ENCODE data around the gene NEURL2.

DNA sequence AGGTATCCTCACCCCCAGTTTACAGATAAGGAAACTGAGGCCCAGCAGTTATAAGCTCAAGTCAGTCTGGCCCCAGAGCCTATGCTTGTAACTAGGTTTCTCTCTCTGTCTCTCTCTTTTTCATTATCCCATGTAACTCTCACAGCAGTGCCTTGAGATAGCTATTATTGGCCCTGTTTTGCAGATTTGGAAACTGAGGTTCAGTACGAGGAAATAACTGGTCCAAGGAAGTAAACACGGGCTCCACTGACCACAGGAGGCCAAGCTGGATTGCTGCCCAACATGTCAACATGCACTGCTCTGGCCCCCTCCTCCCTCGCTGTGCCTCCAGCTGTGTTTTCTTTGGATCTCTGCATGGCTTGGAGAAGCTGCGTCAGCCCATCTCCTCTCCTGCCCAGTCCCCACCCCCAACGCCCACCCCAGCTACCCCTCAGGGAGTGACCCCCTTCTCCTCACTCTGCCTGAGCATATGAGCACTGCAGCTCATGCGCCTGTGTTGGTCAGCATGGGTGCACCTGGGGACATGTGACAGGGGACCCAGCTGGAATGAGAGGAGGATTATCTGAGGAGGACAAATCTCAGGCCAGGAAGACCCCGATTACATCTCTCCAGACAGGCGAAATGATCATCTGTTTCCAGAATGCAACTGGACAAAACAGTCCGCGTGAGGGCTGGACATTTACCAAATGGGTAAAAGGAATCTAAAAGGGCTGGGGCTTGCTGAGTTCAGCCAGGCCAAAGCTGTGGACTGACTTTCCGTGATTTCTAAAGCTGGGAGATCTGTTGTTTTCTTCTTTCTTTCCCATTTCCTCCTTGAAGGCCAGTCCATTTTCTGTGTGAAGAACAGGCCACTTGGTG is 28.8 kb upstream of the NEURL2 start:
- TF ChIP-seq, protein P1, sequence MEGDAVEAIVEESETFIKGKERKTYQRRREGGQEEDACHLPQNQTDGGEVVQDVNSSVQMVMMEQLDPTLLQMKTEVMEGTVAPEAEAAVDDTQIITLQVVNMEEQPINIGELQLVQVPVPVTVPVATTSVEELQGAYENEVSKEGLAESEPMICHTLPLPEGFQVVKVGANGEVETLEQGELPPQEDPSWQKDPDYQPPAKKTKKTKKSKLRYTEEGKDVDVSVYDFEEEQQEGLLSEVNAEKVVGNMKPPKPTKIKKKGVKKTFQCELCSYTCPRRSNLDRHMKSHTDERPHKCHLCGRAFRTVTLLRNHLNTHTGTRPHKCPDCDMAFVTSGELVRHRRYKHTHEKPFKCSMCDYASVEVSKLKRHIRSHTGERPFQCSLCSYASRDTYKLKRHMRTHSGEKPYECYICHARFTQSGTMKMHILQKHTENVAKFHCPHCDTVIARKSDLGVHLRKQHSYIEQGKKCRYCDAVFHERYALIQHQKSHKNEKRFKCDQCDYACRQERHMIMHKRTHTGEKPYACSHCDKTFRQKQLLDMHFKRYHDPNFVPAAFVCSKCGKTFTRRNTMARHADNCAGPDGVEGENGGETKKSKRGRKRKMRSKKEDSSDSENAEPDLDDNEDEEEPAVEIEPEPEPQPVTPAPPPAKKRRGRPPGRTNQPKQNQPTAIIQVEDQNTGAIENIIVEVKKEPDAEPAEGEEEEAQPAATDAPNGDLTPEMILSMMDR (IDR thresholded peaks at IDR 0.05), result no peak
- TF ChIP-seq POLR2A (IDR thresholded peaks at IDR 0.05), result no peak
- no peak for TF ChIP-seq EP300 (IDR thresholded peaks at IDR 0.05; ENCODE audit: low read depth)
